WTC11 (cell line): ENCODE measurements around the gene RANGAP1. TPM values are rescaled to one million over a fixed set of nuclear protein-coding genes. Genes with fewer than 3 reads are reported as not detected.

Experiments used
- ATAC-seq: fragments of 200-7000 bp; cut with Tn5 transposase; 2 replicates; pipeline ENCODE4 v1.10.0; 2021; ENCODE audit warnings: mild to moderate bottlenecking, moderate library complexity
- CTCF ChIA-PET: fragments of 300-600 bp; sonication (Branson Sonifier 250); formaldehyde crosslinking; loops from one replicate; lab custom pipeline; 2021; ENCODE audit warnings: antibody characterized with exemption; lab: Charles Lee
- POLR2A ChIA-PET: fragments of 350-600 bp; sonication (Branson Sonifier 250); formaldehyde crosslinking; loops from one replicate; lab custom pipeline; 2021; ENCODE audit warnings: antibody characterized with exemption; lab: Charles Lee
- DNase-seq: peaks from one replicate; pipeline ENCODE4 v3.0.0; 2021; ENCODE audit warnings: low spot score
- H3K27ac Mint-ChIP-seq: 2 replicates; pipeline ENCODE4 v1.8.0; 2021; ENCODE audit warnings: mixed read lengths
- H3K27me3 Mint-ChIP-seq: 2 replicates; pipeline ENCODE4 v1.8.0; 2021; ENCODE audit warnings: low read depth, mild to moderate bottlenecking, moderate library complexity, mixed read lengths
- H3K36me3 Mint-ChIP-seq: 2 replicates; pipeline ENCODE4 v1.8.0; 2021; ENCODE audit warnings: mixed read lengths
- H3K4me1 Mint-ChIP-seq: 2 replicates; pipeline ENCODE4 v1.8.0; 2022; ENCODE audit warnings: mixed read lengths
- H3K4me3 Mint-ChIP-seq: 2 replicates; pipeline ENCODE4 v1.8.0; 2021; ENCODE audit warnings: mild to moderate bottlenecking, moderate library complexity, mixed read lengths
- H3K9me3 Mint-ChIP-seq: 2 replicates; pipeline ENCODE4 v1.8.0; 2021; ENCODE audit warnings: mixed read lengths
- ATF1 ChIP-seq: sonication (generic); formaldehyde crosslinking; IDR thresholded peaks from 2 replicates; pipeline ENCODE4 v1.8.1; 2023; ENCODE audit warnings: mild to moderate bottlenecking, moderate library complexity, missing genetic modification reagents
- ATF6 ChIP-seq: sonication (generic); formaldehyde crosslinking; IDR thresholded peaks from 2 replicates; pipeline ENCODE4 v1.8.1; 2023; ENCODE audit warnings: mild to moderate bottlenecking, missing genetic modification reagents
- CREM ChIP-seq: sonication (generic); formaldehyde crosslinking; IDR thresholded peaks from 2 replicates; pipeline ENCODE4 v1.8.1; 2022; ENCODE audit warnings: mild to moderate bottlenecking, missing genetic modification reagents, moderate library complexity
- E2F4 ChIP-seq: sonication (generic); formaldehyde crosslinking; IDR thresholded peaks from 2 replicates; pipeline ENCODE4 v1.8.1; 2022; ENCODE audit warnings: low read depth, mild to moderate bottlenecking, moderate library complexity, missing genetic modification reagents, borderline replicate concordance
- ELF4 ChIP-seq: sonication (generic); formaldehyde crosslinking; IDR thresholded peaks from 2 replicates; pipeline ENCODE4 v1.8.1; 2022; ENCODE audit warnings: low read depth, mild to moderate bottlenecking, moderate library complexity, missing genetic modification reagents
- ESRRA ChIP-seq: sonication (generic); formaldehyde crosslinking; IDR thresholded peaks from 2 replicates; pipeline ENCODE4 v1.8.1; 2022; ENCODE audit warnings: mild to moderate bottlenecking, missing genetic modification reagents, borderline replicate concordance
- ETV6 ChIP-seq: sonication (generic); formaldehyde crosslinking; IDR thresholded peaks from 2 replicates; pipeline ENCODE4 v1.8.1; 2022; ENCODE audit warnings: mild to moderate bottlenecking, missing genetic modification reagents
- KAT7 ChIP-seq: sonication (generic); formaldehyde crosslinking; IDR thresholded peaks from 2 replicates; pipeline ENCODE4 v1.8.1; 2023; ENCODE audit warnings: missing genetic modification reagents, mild to moderate bottlenecking, borderline replicate concordance
- NFYB ChIP-seq: sonication (generic); formaldehyde crosslinking; conservative IDR thresholded peaks from 2 replicates; pipeline ENCODE4 v1.8.0; 2022; ENCODE audit warnings: low read depth, missing genetic modification reagents
- NR2C2 ChIP-seq: sonication (generic); formaldehyde crosslinking; IDR thresholded peaks from 2 replicates; pipeline ENCODE4 v1.8.0; 2022; ENCODE audit warnings: mild to moderate bottlenecking, missing genetic modification reagents
- PREB ChIP-seq: sonication (generic); formaldehyde crosslinking; IDR thresholded peaks from 2 replicates; pipeline ENCODE4 v1.8.1; 2022; ENCODE audit warnings: mild to moderate bottlenecking, missing genetic modification reagents, moderate library complexity, borderline replicate concordance
- USF2 ChIP-seq: sonication (generic); formaldehyde crosslinking; IDR thresholded peaks from 2 replicates; pipeline ENCODE4 v1.8.1; 2023; ENCODE audit warnings: mild to moderate bottlenecking, missing genetic modification reagents, moderate library complexity
- ZBTB21 ChIP-seq: sonication (generic); formaldehyde crosslinking; IDR thresholded peaks from 2 replicates; pipeline ENCODE4 v1.8.1; 2023; ENCODE audit warnings: mild to moderate bottlenecking, missing genetic modification reagents, borderline replicate concordance
- ZNF138 ChIP-seq: sonication (generic); formaldehyde crosslinking; conservative IDR thresholded peaks from 2 replicates; pipeline ENCODE4 v1.8.1; 2022; ENCODE audit warnings: mild to moderate bottlenecking, moderate library complexity, missing genetic modification reagents
- ZNF425 ChIP-seq: fragments of 250-450 bp; sonication (Bioruptor Pico); conservative IDR thresholded peaks from 2 replicates; pipeline ENCODE4 v1.9.0; 2021; ENCODE audit warnings: mild to moderate bottlenecking
- total RNA-seq: library from RNA; stranded (reverse); gene quantifications from 3 replicates; pipeline ENCODE4 v1.2.3, GENCODE V29; 2021
- TF ChIP-seq, protein P1 (sequence below): sonication (generic); formaldehyde crosslinking; IDR thresholded peaks from 2 replicates; pipeline ENCODE4 v1.8.1; 2023; ENCODE audit warnings: mild to moderate bottlenecking, moderate library complexity, missing genetic modification reagents
- TF ChIP-seq, protein P2 (sequence below): sonication (generic); formaldehyde crosslinking; IDR thresholded peaks from 2 replicates; pipeline ENCODE4 v1.8.1; 2023; ENCODE audit warnings: mild to moderate bottlenecking, missing genetic modification reagents, moderate library complexity
- TF ChIP-seq, protein P3 (sequence below): sonication (generic); formaldehyde crosslinking; IDR thresholded peaks from 2 replicates; pipeline ENCODE4 v1.8.0; 2022; ENCODE audit warnings: mild to moderate bottlenecking, missing genetic modification reagents

Gene RANGAP1
- total RNA-seq, 1 experiment from 2014 or later: 160 TPM

DNA sequence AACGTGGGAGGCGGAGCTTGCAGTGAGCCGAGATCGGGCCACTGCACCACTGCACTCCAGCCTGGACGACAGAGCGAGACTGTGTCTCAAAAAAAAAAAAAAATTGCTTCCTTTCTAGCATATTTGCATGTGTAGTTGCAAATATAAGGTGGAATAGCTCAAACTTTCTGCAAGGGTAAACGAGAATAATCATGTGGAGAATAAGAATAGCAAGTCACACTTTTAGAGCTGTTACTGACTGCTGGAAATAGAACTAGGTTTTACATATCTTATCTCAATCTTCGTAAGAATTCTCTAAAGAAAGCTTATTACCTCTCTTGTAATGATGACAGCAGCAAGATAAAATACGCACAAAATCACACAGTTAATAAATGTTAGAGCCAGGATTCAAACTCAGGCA is 79.3 kb downstream of the RANGAP1 start (continued):
- TF ChIP-seq ZBTB21 (CRISPR knock-in tag) (no peak), ATF6 (no peak), ATF1 (CRISPR knock-in tag) (no peak), ESRRA (CRISPR knock-in tag) (no peak)
- TF ChIP-seq, protein P1, sequence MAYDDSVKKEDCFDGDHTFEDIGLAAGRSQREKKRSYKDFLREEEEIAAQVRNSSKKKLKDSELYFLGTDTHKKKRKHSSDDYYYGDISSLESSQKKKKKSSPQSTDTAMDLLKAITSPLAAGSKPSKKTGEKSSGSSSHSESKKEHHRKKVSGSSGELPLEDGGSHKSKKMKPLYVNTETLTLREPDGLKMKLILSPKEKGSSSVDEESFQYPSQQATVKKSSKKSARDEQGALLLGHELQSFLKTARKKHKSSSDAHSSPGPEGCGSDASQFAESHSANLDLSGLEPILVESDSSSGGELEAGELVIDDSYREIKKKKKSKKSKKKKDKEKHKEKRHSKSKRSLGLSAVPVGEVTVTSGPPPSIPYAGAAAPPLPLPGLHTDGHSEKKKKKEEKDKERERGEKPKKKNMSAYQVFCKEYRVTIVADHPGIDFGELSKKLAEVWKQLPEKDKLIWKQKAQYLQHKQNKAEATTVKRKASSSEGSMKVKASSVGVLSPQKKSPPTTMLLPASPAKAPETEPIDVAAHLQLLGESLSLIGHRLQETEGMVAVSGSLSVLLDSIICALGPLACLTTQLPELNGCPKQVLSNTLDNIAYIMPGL (CRISPR knock-in tag): no peak
- TF ChIP-seq, all 79 proteins: peak for 0

DNA sequence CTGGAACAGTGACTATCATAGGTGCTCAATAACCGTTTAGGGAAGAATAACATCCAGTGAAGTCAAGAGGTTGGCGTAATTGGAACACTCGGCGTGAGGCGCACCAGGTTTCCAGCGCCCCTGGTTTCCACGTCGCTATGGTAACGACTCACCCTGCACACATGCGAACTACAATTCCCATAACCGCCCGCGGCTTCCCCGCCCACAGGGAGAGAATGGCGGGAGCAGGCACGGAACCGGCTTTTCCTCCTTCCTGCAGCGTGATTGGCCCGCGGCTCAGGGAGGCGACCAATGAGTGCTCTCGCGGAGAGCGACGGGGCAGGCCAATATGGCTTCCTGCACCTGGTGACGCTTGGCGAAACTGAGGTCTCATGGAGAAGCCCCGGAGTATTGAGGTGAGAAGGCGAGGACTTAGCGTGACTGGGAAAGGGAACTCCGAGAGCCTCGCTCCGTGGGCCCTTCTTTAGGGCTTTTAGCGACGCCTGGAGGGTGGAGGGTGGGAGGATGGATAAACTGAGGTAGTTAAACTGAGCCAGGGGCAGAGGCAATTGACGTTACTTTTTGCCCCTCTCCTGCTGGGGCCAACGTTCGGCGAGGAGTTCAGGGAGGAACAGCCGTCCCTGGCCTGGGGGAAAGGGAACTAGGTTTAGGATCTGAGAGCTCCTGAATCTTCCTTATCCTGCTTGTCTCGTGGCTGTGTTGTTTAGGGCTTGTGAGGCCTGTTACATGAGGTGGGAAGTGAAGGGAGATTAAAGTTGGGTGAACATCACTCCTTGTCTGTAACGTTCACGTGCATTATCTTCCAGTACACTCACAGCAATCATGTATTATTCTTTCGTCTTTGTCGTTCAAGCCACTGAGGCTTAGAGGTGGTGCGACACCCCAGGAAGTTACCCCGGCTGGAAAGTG is 80.7 kb downstream of the RANGAP1 start, which contains the start of gene L3MBTL2:
TSS of gene L3MBTL2 (plus strand) at position 321 of the 909 bp plus-strand sequence. CDS start at position 372, 51 bp downstream.
- CTCF ChIA-PET: no interaction called here
- Mint-ChIP-seq H3K27ac (peak within 1 kb of the TSS; percentile 100), H3K9me3 (no peaks in the 10 kb centered on the region), H3K36me3 (peaks cover 7% of the 10 kb centered on the region; the same call in 1 of the 2 replicates), H3K27me3 (peaks cover 22% of the 10 kb centered on the region), H3K4me3 (peak within 1 kb of the TSS; percentile 96), H3K4me1 (peaks cover 14% of the 10 kb centered on the region)
- ATAC-seq (peak; percentile 100), DNase-seq (peak; percentile 100)
- POLR2A ChIA-PET: no interaction called here
- TF ChIP-seq ZNF425 (CRISPR knock-in tag): no peak
- TF ChIP-seq CREM (CRISPR knock-in tag): 0 out of 2 replicates have a peak, but pooled peaks have one; percentile 31
- no peak for TF ChIP-seq E2F4
- no peak for TF ChIP-seq KAT7
- TF ChIP-seq, protein P2, sequence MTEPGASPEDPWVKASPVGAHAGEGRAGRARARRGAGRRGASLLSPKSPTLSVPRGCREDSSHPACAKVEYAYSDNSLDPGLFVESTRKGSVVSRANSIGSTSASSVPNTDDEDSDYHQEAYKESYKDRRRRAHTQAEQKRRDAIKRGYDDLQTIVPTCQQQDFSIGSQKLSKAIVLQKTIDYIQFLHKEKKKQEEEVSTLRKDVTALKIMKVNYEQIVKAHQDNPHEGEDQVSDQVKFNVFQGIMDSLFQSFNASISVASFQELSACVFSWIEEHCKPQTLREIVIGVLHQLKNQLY: no peak
- peak; percentile 53; the same call in 1 of the 2 replicates for TF ChIP-seq USF2
- TF ChIP-seq ZNF138 (CRISPR knock-in tag): no peak
- no peak for TF ChIP-seq ELF4 (CRISPR knock-in tag)
- no peak for TF ChIP-seq PREB (CRISPR knock-in tag)
- no peak for TF ChIP-seq NR2C2
- TF ChIP-seq, protein P3, sequence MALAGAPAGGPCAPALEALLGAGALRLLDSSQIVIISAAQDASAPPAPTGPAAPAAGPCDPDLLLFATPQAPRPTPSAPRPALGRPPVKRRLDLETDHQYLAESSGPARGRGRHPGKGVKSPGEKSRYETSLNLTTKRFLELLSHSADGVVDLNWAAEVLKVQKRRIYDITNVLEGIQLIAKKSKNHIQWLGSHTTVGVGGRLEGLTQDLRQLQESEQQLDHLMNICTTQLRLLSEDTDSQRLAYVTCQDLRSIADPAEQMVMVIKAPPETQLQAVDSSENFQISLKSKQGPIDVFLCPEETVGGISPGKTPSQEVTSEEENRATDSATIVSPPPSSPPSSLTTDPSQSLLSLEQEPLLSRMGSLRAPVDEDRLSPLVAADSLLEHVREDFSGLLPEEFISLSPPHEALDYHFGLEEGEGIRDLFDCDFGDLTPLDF: no peak
- TF ChIP-seq ETV6 (CRISPR knock-in tag): 0 out of 2 replicates have a peak, but pooled peaks have one; percentile 46
- TF ChIP-seq NFYB (CRISPR knock-in tag): peak; percentile 86
